ENCODE results near the gene PPEF1.
"Not testable (repeated sequence)": the region's sequence is repeated elsewhere in the genome, so short reads cannot be mapped to it uniquely, and the experiment has no call there.

The PPEF1 gene

GRCh38 chrX:18702362-18703195, 4.9 kb upstream of the PPEF1 start:
- DNase-seq = no peak

GRCh38 chrX:18709833-18710232, 2.4 kb downstream of the PPEF1 start:
- DNase-seq = no peak

- DNase-seq = no peak
These were observed 7.5 kb downstream of the PPEF1 start for GRCh38 chrX:18714910-18715309.

GRCh38 chrX:18719852-18720251, 12.4 kb downstream of the PPEF1 start:
- no peak for DNase-seq

- DNase-seq = no peak
These were observed 14.4 kb downstream of the PPEF1 start for GRCh38 chrX:18721683-18722499.

- no peak for DNase-seq
These were observed 15.1 kb downstream of the PPEF1 start for GRCh38 chrX:18722500-18723071.

- DNase-seq = no peak
These were observed 18.0 kb downstream of the PPEF1 start for GRCh38 chrX:18725310-18725943.

- no peak for DNase-seq
These were observed 25.8 kb downstream of the PPEF1 start for GRCh38 chrX:18733287-18733686.

GRCh38 chrX:18739609-18740008, 32.2 kb downstream of the PPEF1 start:
- not testable (repeated sequence) for DNase-seq

- DNase-seq = no peak
These were observed 41.1 kb downstream of the PPEF1 start for GRCh38 chrX:18748499-18748898.

GRCh38 chrX:18753631-18754030, 46.2 kb downstream of the PPEF1 start:
- no peak for DNase-seq

GRCh38 chrX:18755651-18756050, 48.2 kb downstream of the PPEF1 start:
- no peak for DNase-seq

GRCh38 chrX:18757956-18758932, 50.8 kb downstream of the PPEF1 start:
- no peak for DNase-seq

- DNase-seq = no peak
These were observed 54.3 kb downstream of the PPEF1 start for GRCh38 chrX:18761750-18762149.

- DNase-seq = not testable (repeated sequence)
These were observed 55.7 kb downstream of the PPEF1 start for GRCh38 chrX:18763106-18763505.

GRCh38 chrX:18769364-18769763, 61.9 kb downstream of the PPEF1 start:
- no peak for DNase-seq

GRCh38 chrX:18769812-18770573, 62.5 kb downstream of the PPEF1 start:
- DNase-seq = no peak

GRCh38 chrX:18789916-18790315, 82.5 kb downstream of the PPEF1 start:
- no peak for DNase-seq

GRCh38 chrX:18792828-18793227, 85.4 kb downstream of the PPEF1 start:
- DNase-seq = no peak

GRCh38 chrX:18793601-18794089, 86.2 kb downstream of the PPEF1 start:
- no peak for DNase-seq

- no peak for DNase-seq
These were observed 89.7 kb downstream of the PPEF1 start for GRCh38 chrX:18797141-18797540.
